ENCODE measurements around the gene PURA.

PURA gene

GRCh38 chr5:140135127-140135526 lies 21.2 kb downstream of the PURA start:
- DNase-seq (ENCODE audit: low read depth) = no peak
- TF ChIP-seq CTCF (IDR thresholded peaks at IDR 0.05; ENCODE audit: low read depth, low read length) (no peak), MAX (IDR thresholded peaks at IDR 0.05; ENCODE audit: low read depth, low read length) (no peak)
- no peak overlapping the region for H3K4me3 ChIP-seq (ENCODE audit: low read depth, low read length)

- no peak overlapping the region for H3K4me3 ChIP-seq (ENCODE audit: low read depth, low read length)
- DNase-seq (ENCODE audit: low read depth) = no peak
- TF ChIP-seq MAX (IDR thresholded peaks at IDR 0.05; ENCODE audit: low read depth, low read length) (no peak), MYC (IDR thresholded peaks at IDR 0.05; ENCODE audit: low read depth, low read length) (no peak), POLR2A (IDR thresholded peaks at IDR 0.05; ENCODE audit: extremely low read depth, insufficient read length) (no peak), CTCF (IDR thresholded peaks at IDR 0.05; ENCODE audit: low read depth, low read length) (no peak)
Observed at GRCh38 chr5:140136624-140137023, 22.7 kb downstream of the PURA start.

GRCh38 chr5:140140435-140140834 lies 26.5 kb downstream of the PURA start:
- H3K4me3 ChIP-seq (ENCODE audit: low read depth, low read length) = no peak overlapping the region
- no peak for TF ChIP-seq MYC (IDR thresholded peaks at IDR 0.05; ENCODE audit: low read depth, low read length)
- no peak for TF ChIP-seq CTCF (IDR thresholded peaks at IDR 0.05; ENCODE audit: low read depth, low read length)
- no peak for TF ChIP-seq POLR2A (IDR thresholded peaks at IDR 0.05; ENCODE audit: extremely low read depth, insufficient read length)
- no peak for TF ChIP-seq MAX (IDR thresholded peaks at IDR 0.05; ENCODE audit: low read depth, low read length)
- no peak for DNase-seq (ENCODE audit: low read depth)

- no peak overlapping the region for H3K4me3 ChIP-seq (ENCODE audit: low read depth, low read length)
- TF ChIP-seq POLR2A (IDR thresholded peaks at IDR 0.05; ENCODE audit: extremely low read depth, insufficient read length) (no peak), MYC (IDR thresholded peaks at IDR 0.05; ENCODE audit: low read depth, low read length) (no peak), MAX (IDR thresholded peaks at IDR 0.05; ENCODE audit: low read depth, low read length) (no peak), CTCF (IDR thresholded peaks at IDR 0.05; ENCODE audit: low read depth, low read length) (no peak)
- no peak for DNase-seq (ENCODE audit: low read depth)
Observed at GRCh38 chr5:140141241-140141640, 27.3 kb downstream of the PURA start.

GRCh38 chr5:140142246-140142645 lies 28.3 kb downstream of the PURA start:
- H3K4me3 ChIP-seq (ENCODE audit: low read depth, low read length) = no peak overlapping the region
- DNase-seq (ENCODE audit: low read depth) = no peak
- no peak for TF ChIP-seq MYC (IDR thresholded peaks at IDR 0.05; ENCODE audit: low read depth, low read length)
- TF ChIP-seq CTCF (IDR thresholded peaks at IDR 0.05; ENCODE audit: low read depth, low read length) = no peak
- TF ChIP-seq MAX (IDR thresholded peaks at IDR 0.05; ENCODE audit: low read depth, low read length) = no peak
- no peak for TF ChIP-seq POLR2A (IDR thresholded peaks at IDR 0.05; ENCODE audit: extremely low read depth, insufficient read length)

- TF ChIP-seq CTCF (IDR thresholded peaks at IDR 0.05; ENCODE audit: low read depth, low read length) (no peak), MYC (IDR thresholded peaks at IDR 0.05; ENCODE audit: low read depth, low read length) (no peak), MAX (IDR thresholded peaks at IDR 0.05; ENCODE audit: low read depth, low read length) (no peak), POLR2A (IDR thresholded peaks at IDR 0.05; ENCODE audit: extremely low read depth, insufficient read length) (no peak)
Observed at GRCh38 chr5:140142856-140143255, 28.9 kb downstream of the PURA start.

More at GRCh38 chr5:140142856-140143255, 28.9 kb downstream of the PURA start:
- no peak for DNase-seq (ENCODE audit: low read depth)
- H3K4me3 ChIP-seq (ENCODE audit: low read depth, low read length) = no peak overlapping the region
